DOHH2 (cell line): ENCODE data around the gene LPGAT1.

Experiments
- EZH2phosphoT487 ChIP-seq: fragments of 200-600 bp; sonication (generic); IDR thresholded peaks from 2 replicates; pipeline ENCODE4 v1.6.1; 2017; ENCODE audit warnings: borderline replicate concordance, mild to moderate bottlenecking, antibody characterized with exemption, low read length, moderate library complexity, mixed read lengths
- TF ChIP-seq, protein P1 (sequence below): fragments of 200-600 bp; sonication (generic); IDR thresholded peaks from one replicate; pipeline ENCODE4 v1.5.1; 2014; ENCODE audit warnings: antibody characterized with exemption, mild to moderate bottlenecking, low read depth, low read length; ENCODE audit not compliant: poor library complexity, severe bottlenecking

DNA sequence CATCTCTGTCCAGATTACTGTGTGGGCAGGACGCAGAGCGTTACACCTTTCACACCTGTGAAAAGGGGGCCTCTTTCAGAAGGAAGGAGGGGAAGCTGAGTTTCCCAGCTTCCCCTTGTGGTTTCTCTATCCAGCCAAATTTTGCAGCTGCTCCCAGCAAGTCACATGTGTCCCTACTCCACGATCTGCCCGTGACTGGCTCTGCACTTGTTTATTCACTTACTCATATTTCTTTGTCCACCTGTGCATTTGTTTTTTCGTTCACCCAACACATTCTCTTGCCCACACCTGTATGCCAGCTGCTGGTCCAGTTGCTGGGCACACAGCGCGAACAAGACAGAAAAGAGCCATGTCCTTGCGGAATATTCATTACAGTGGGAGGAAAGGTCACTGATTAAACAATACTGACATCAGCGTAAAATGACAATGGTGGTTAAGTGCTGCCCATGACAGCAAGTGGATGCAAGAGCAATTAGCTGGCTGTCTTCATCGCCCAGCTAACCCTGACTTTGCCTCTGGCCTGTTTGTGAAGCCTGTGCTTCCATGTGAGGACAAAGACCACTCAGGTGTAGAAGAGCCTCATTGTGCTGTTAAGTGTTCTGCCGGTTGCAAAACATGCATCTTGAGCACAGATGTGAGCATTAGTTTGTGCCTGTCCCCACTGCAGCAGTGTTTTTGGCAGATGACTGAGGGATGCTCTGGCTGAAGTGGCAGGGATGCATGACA, 126.6 kb downstream of the LPGAT1 start:
- TF ChIP-seq, protein P1, sequence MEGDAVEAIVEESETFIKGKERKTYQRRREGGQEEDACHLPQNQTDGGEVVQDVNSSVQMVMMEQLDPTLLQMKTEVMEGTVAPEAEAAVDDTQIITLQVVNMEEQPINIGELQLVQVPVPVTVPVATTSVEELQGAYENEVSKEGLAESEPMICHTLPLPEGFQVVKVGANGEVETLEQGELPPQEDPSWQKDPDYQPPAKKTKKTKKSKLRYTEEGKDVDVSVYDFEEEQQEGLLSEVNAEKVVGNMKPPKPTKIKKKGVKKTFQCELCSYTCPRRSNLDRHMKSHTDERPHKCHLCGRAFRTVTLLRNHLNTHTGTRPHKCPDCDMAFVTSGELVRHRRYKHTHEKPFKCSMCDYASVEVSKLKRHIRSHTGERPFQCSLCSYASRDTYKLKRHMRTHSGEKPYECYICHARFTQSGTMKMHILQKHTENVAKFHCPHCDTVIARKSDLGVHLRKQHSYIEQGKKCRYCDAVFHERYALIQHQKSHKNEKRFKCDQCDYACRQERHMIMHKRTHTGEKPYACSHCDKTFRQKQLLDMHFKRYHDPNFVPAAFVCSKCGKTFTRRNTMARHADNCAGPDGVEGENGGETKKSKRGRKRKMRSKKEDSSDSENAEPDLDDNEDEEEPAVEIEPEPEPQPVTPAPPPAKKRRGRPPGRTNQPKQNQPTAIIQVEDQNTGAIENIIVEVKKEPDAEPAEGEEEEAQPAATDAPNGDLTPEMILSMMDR = no peak
- no peak for TF ChIP-seq EZH2phosphoT487
